Measurements from ENCODE around the gene AMN. TPM values are rescaled to one million over a fixed set of nuclear protein-coding genes. Genes with fewer than 3 reads are reported as not detected.
A peak's percentile ranks its signal among the peaks of the same experiment; 100 is the strongest.

AMN gene
- polyA plus RNA-seq, 3 donors: 0.09 TPM; not detected in 2

- H3K36me3 ChIP-seq (replicated peaks in 1 of 2; ENCODE audit: control insufficient read depth in 1 of 2, insufficient read depth in 2 of 2, low read length in 2 of 2): peaks cover 73 to 92% of the 10 kb centered on the region in 2 donors
- H3K79me2 ChIP-seq (ENCODE audit: insufficient read depth, low read length): no peaks in the 10 kb centered on the region
- no peak for TF ChIP-seq CTCF (IDR thresholded peaks at IDR 0.05)
- no peak overlapping the region for H3K9ac ChIP-seq (ENCODE audit: insufficient read depth, low read length, poor library complexity, severe bottlenecking)
- Mint-ChIP-seq H3K36me3 (peaks cover 61 to 90% of the 10 kb centered on the region in 2 donors), H3K27me3 (ENCODE audit: low read depth in 3 of 3) (peaks cover 0 to 1% (median 0%) of the 10 kb centered on the region in 3 donors), H3K4me1 (peaks cover 9% of the 10 kb centered on the region), H3K27ac (no peak overlapping the region), H3K9me3 (peaks cover 0 to 1% (median 0%) of the 10 kb centered on the region in 7 donors), H3K4me3 (no peak overlapping the region)
- H3K4me1 ChIP-seq (ENCODE audit: control insufficient read depth in 1 of 2, insufficient read depth in 2 of 2, low read length in 2 of 2): peaks cover 0 to 6% of the 10 kb centered on the region in 2 donors
- H3K9me3 ChIP-seq (replicated peaks in 1 of 2; ENCODE audit: control insufficient read depth in 1 of 2, insufficient read depth in 1 of 2, low read length in 2 of 2): no peaks in the 10 kb centered on the region
- peaks cover 44% of the 10 kb centered on the region for H4K20me1 ChIP-seq (ENCODE audit: insufficient read depth, low read length)
- WGBS (ENCODE audit: insufficient coverage): 68% methylated on average over 4 of the region's 7 CpGs
- no peak overlapping the region for H2AFZ ChIP-seq (ENCODE audit: insufficient read depth, low read depth, low read length, poor library complexity, severe bottlenecking)
- H3K4me3 ChIP-seq (replicated peaks in 1 of 3; ENCODE audit: low read depth in 2 of 3, low read length in 3 of 3): no peak overlapping the region
- no peak overlapping the region for H3K27ac ChIP-seq (ENCODE audit: low read depth in 1 of 2, low read length in 2 of 2)
- no peaks in the 10 kb centered on the region for H3K27me3 ChIP-seq (ENCODE audit: control insufficient read depth in 2 of 2, insufficient read depth in 2 of 2, low read length in 2 of 2)
- intact Hi-C loops (cut with micrococcal nuclease): no loop called here
- DNase-seq: no peak
- no peak overlapping the region for H3K4me2 ChIP-seq (replicated peaks; ENCODE audit: extremely low read depth, low read length, poor library complexity, severe bottlenecking)
Measured at GRCh38 chr14:102902086-102902485, 20.4 kb upstream of the AMN start.

GRCh38 chr14:102902523-102903247 is 19.8 kb upstream of the AMN start:
- Histone ChIP-seq H3K79me2 (ENCODE audit: insufficient read depth, low read length) (no peaks in the 10 kb centered on the region), H3K4me3 (replicated peaks in 1 of 3; ENCODE audit: low read depth in 2 of 3, low read length in 3 of 3) (no peak overlapping the region), H3K9me3 (replicated peaks in 1 of 2; ENCODE audit: control insufficient read depth in 1 of 2, insufficient read depth in 1 of 2, low read length in 2 of 2) (no peaks in the 10 kb centered on the region), H3K27ac (ENCODE audit: low read depth in 1 of 2, low read length in 2 of 2) (no peak overlapping the region), H3K4me1 (ENCODE audit: control insufficient read depth in 1 of 2, insufficient read depth in 2 of 2, low read length in 2 of 2) (peaks cover 0 to 6% of the 10 kb centered on the region in 2 donors), H2AFZ (ENCODE audit: insufficient read depth, low read depth, low read length, poor library complexity, severe bottlenecking) (no peak overlapping the region), H3K36me3 (replicated peaks in 1 of 2; ENCODE audit: control insufficient read depth in 1 of 2, insufficient read depth in 2 of 2, low read length in 2 of 2) (peaks cover 69 to 92% of the 10 kb centered on the region in 2 donors), H4K20me1 (ENCODE audit: insufficient read depth, low read length) (peaks cover 39% of the 10 kb centered on the region), H3K9ac (ENCODE audit: insufficient read depth, low read length, poor library complexity, severe bottlenecking) (no peak overlapping the region), H3K4me2 (replicated peaks; ENCODE audit: extremely low read depth, low read length, poor library complexity, severe bottlenecking) (no peak overlapping the region), H3K27me3 (ENCODE audit: control insufficient read depth in 2 of 2, insufficient read depth in 2 of 2, low read length in 2 of 2) (no peaks in the 10 kb centered on the region)
- intact Hi-C loops (cut with micrococcal nuclease): no loop called here
- TF ChIP-seq CTCF (IDR thresholded peaks at IDR 0.05): no peak
- H3K9me3 Mint-ChIP-seq: peaks cover 0 to 1% (median 0%) of the 10 kb centered on the region in 7 donors
- H3K36me3 Mint-ChIP-seq: peaks cover 58 to 89% of the 10 kb centered on the region in 2 donors
- no peak overlapping the region for H3K4me3 Mint-ChIP-seq
- DNase-seq: no peak
- H3K27ac Mint-ChIP-seq: peak overlapping the region in 2 of 7 donors; percentile 4 to 41
- 98% methylated on average over 11 of the region's 12 CpGs for WGBS (ENCODE audit: insufficient coverage)
- peaks cover 0 to 1% (median 0%) of the 10 kb centered on the region in 3 donors for H3K27me3 Mint-ChIP-seq (ENCODE audit: low read depth in 3 of 3)
- H3K4me1 Mint-ChIP-seq: peaks cover 9% of the 10 kb centered on the region

All from CD14-positive monocyte (primary cell).